HCT116 (cell line): ENCODE data around the gene PEX12. TPM values are rescaled to one million over a fixed set of nuclear protein-coding genes. Genes with fewer than 3 reads are reported as not detected.
A peak's percentile ranks its signal among the peaks of the same experiment; 100 is the strongest.
"Not testable (repeated sequence)": the region's sequence is repeated elsewhere in the genome, so short reads cannot be mapped to it uniquely, and the experiment has no call there.

ENCODE experiments used
- ATAC-seq: fragments of 200-7000 bp; cut with Tn5 transposase; 2 replicates; pipeline ENCODE4 v1.9.1; 2020; ENCODE audit warnings: mild to moderate bottlenecking, moderate library complexity
- BruUV-seq: library from RNA; stranded (reverse); fragments of 400-500 nt; replicated peaks from 2 replicates; lab custom pipeline; 2021; lab: Mats Ljungman, UMichigan
- CTCF ChIA-PET: fragments of 300-600 bp; sonication (Branson Sonifier 250); formaldehyde crosslinking; loops from one replicate; lab custom pipeline; 2021; ENCODE audit warnings: antibody characterized with exemption; lab: Charles Lee
- POLR2A ChIA-PET: fragments of 300-600, 350-600 bp; sonication (Branson Sonifier 250); formaldehyde crosslinking; loops from one replicate; lab custom pipeline; 2021; ENCODE audit warnings: antibody characterized with exemption; lab: Charles Lee
- RAD21 ChIA-PET, 2 experiments: fragments of 300-600 bp; sonication (Branson Sonifier 250); formaldehyde crosslinking; loops; one replicate each; lab custom pipeline; 2023; ENCODE audit warnings: low total read pairs in 2 of 2; ENCODE audit not compliant: uncharacterized antibody in 2 of 2, unreplicated experiment in 2 of 2, low non-redundant PET in 1 of 2; lab: Charles Lee
- DNase-seq: peaks from one replicate; pipeline ENCODE4 v3.0.0-alpha.2; 2010; ENCODE audit warnings: low read depth, low spot score
- H2AFZ ChIP-seq: fragments of 200-600 bp; shearing (Covaris generic), sonication (generic); 2 replicates; pipeline ENCODE4 v1.6.1; 2017; ENCODE audit warnings: low read depth, mixed run types, mixed read lengths, antibody characterized with exemption, low read length; ENCODE audit not compliant: poor library complexity, severe bottlenecking
- H3K27ac ChIP-seq: 2 replicates; pipeline ENCODE4 v1.5.1; 2012; ENCODE audit warnings: low read depth, low read length
- H3K27me3 ChIP-seq: fragments of 200-600 bp; sonication (generic); 2 replicates; pipeline ENCODE4 v1.6.1; 2016; ENCODE audit warnings: mixed run types, low read length, mixed read lengths; ENCODE audit not compliant: insufficient read depth
- H3K36me3 ChIP-seq, 2 experiments: fragments of 200-500 bp in 1 of 2; fragments of 200-600 bp in 1 of 2; sonication (Bioruptor generic) in 1 of 2; sonication (generic) in 1 of 2; 2 replicates each; pipeline versions ENCODE4 v1.5.1 to v1.6.1; 2014 to 2016; ENCODE audit warnings: low read length in 2 of 2, inconsistent platforms in 1 of 2, mixed read lengths in 1 of 2, mixed run types in 1 of 2; ENCODE audit not compliant: insufficient read depth in 2 of 2, control insufficient read depth in 1 of 2
- H3K4me1 ChIP-seq, 2 experiments: fragments of 200-600 bp in 1 of 2; sonication (generic) in 1 of 2; 2 replicates each; pipeline versions ENCODE4 v1.5.1 to v1.6.1; 2012 to 2017; ENCODE audit warnings: low read length in 2 of 2, inconsistent platforms in 1 of 2, mild to moderate bottlenecking in 1 of 2, mixed read lengths in 1 of 2, mixed run types in 1 of 2, moderate library complexity in 1 of 2; ENCODE audit not compliant: insufficient read depth in 2 of 2, control insufficient read depth in 1 of 2
- H3K4me2 ChIP-seq: fragments of 200-600 bp; sonication (generic); 2 replicates; pipeline ENCODE4 v1.6.1; 2017; ENCODE audit warnings: mixed run types, low read length, mixed read lengths
- H3K4me3 ChIP-seq, 2 experiments: fragments of 200-600 bp in 1 of 2; sonication (generic) in 1 of 2; replicated peaks in 1 of 2; 2 replicates each; pipeline ENCODE4 v1.5.1; 2011 to 2016; ENCODE audit warnings: low read length in 2 of 2, control low read depth in 1 of 2, low read depth in 1 of 2, mild to moderate bottlenecking in 1 of 2, mixed read lengths in 1 of 2, mixed run types in 1 of 2
- H3K79me2 ChIP-seq: fragments of 200-600 bp; sonication (generic); 2 replicates; pipeline ENCODE4 v1.6.1; 2017; ENCODE audit warnings: mild to moderate bottlenecking, mixed run types, low read length, moderate library complexity, mixed read lengths; ENCODE audit not compliant: insufficient read depth
- H3K9ac ChIP-seq: fragments of 200-600 bp; sonication (generic); 2 replicates; pipeline ENCODE4 v1.6.1; 2016; ENCODE audit warnings: low read length, mixed read lengths
- H3K9me2 ChIP-seq: fragments of 200-600 bp; sonication (generic), shearing (Covaris generic); 2 replicates; pipeline ENCODE4 v1.6.1; 2017; ENCODE audit warnings: mixed run types, mild to moderate bottlenecking, moderate library complexity; ENCODE audit not compliant: insufficient read depth
- H3K9me3 ChIP-seq, 2 experiments: fragments of 200-500 bp in 1 of 2; fragments of 200-600 bp in 1 of 2; sonication (Bioruptor generic) in 1 of 2; sonication (generic) in 1 of 2; 2 replicates each; pipeline ENCODE4 v1.6.1; 2014 to 2017; ENCODE audit warnings: low read length in 2 of 2, mixed read lengths in 2 of 2, inconsistent platforms in 1 of 2, low read depth in 1 of 2, mild to moderate bottlenecking in 1 of 2, mixed run types in 1 of 2, moderate library complexity in 1 of 2; ENCODE audit not compliant: control insufficient read depth in 1 of 2, insufficient read depth in 1 of 2
- H4K20me1 ChIP-seq: fragments of 200-600 bp; sonication (generic), shearing (Covaris generic); 2 replicates; pipeline ENCODE4 v1.6.1; 2017; ENCODE audit warnings: mixed run types, mild to moderate bottlenecking, moderate library complexity; ENCODE audit not compliant: insufficient read depth
- JUND ChIP-seq: IDR thresholded peaks from 2 replicates; pipeline ENCODE4 v1.6.1; 2012
- RAD21 ChIP-seq: IDR thresholded peaks from 2 replicates; pipeline ENCODE4 v1.6.1; 2012; ENCODE audit warnings: low read depth, mild to moderate bottlenecking
- ZFX ChIP-seq: fragments of 450-650 bp; IDR thresholded peaks from 2 replicates; pipeline ENCODE4 v1.6.1; 2017
- ZNF274 ChIP-seq: fragments of 200-500 bp; sonication (Bioruptor generic); IDR thresholded peaks from 2 replicates; pipeline ENCODE4 v1.6.1; 2014; ENCODE audit warnings: mild to moderate bottlenecking, low read depth, low read length, inconsistent platforms
- intact Hi-C: fragments of 100-400 bp; cut with micrococcal nuclease; formaldehyde crosslinking; loops from 2 replicates; pipeline ENCODE4 v1.10.0; 2022
- total RNA-seq: library from RNA; stranded (reverse); gene quantifications from one replicate; pipeline ENCODE4 v1.2.1, GENCODE V29; 2021; ENCODE audit not compliant: unreplicated experiment
- TF ChIP-seq, protein P1 (sequence below), 3 experiments: fragments of 200-600 bp in 1 of 3; sonication (generic) in 1 of 3; IDR thresholded peaks in 2 of 3; conservative IDR thresholded peaks in 1 of 3; 2 replicates each; pipeline ENCODE4 v1.5.1; 2012 to 2017; ENCODE audit warnings: low read depth in 2 of 3, low read length in 2 of 3, antibody characterized with exemption in 1 of 3, borderline replicate concordance in 1 of 3, control low read depth in 1 of 3, mild to moderate bottlenecking in 1 of 3, mixed read lengths in 1 of 3, mixed run types in 1 of 3, moderate library complexity in 1 of 3; ENCODE audit not compliant: insufficient read depth in 1 of 3

PEX12 gene
- total RNA-seq, 1 experiment from 2014 or later: 5.0 TPM

GRCh38 chr17:35612924-35613521 is 34.7 kb upstream of the PEX12 start:
- no peak overlapping the region for H3K4me3 ChIP-seq
- TF ChIP-seq ZNF274: no peak
- no peak for TF ChIP-seq JUND
- TF ChIP-seq, protein P1, sequence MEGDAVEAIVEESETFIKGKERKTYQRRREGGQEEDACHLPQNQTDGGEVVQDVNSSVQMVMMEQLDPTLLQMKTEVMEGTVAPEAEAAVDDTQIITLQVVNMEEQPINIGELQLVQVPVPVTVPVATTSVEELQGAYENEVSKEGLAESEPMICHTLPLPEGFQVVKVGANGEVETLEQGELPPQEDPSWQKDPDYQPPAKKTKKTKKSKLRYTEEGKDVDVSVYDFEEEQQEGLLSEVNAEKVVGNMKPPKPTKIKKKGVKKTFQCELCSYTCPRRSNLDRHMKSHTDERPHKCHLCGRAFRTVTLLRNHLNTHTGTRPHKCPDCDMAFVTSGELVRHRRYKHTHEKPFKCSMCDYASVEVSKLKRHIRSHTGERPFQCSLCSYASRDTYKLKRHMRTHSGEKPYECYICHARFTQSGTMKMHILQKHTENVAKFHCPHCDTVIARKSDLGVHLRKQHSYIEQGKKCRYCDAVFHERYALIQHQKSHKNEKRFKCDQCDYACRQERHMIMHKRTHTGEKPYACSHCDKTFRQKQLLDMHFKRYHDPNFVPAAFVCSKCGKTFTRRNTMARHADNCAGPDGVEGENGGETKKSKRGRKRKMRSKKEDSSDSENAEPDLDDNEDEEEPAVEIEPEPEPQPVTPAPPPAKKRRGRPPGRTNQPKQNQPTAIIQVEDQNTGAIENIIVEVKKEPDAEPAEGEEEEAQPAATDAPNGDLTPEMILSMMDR (IDR thresholded peaks at IDR 0.05 in 2 of 3, conservative IDR thresholded peaks at IDR 0.05 in 1 of 3; ENCODE audit: borderline replicate concordance in 1 of 3, insufficient read depth in 1 of 3, low read depth in 2 of 3, low read length in 2 of 3): peak; percentile 44 to 75 (median 68); a peak in 5 of 6 replicates
- TF ChIP-seq ZFX: no peak
- TF ChIP-seq RAD21: peak; percentile 62
- TF ChIP-seq, all 23 proteins: peak for 2
- intact Hi-C loops: loop anchor here (1.0 to 10.0 kb wide), 2 partner anchors 134 to 192 kb away; partner anchors contain the start of gene TAF15
- Histone ChIP-seq H2AFZ (no peak overlapping the region), H3K27ac (no peak overlapping the region), H3K27me3 (no peaks in the 10 kb centered on the region), H3K9me2 (no peaks in the 10 kb centered on the region), H4K20me1 (0 out of 2 replicates have a peak, but pooled peaks cover 4% of the 10 kb centered on the region), H3K79me2 (peaks cover 43% of the 10 kb centered on the region), H3K9me3 (no peaks in the 10 kb centered on the region), H3K9ac (no peak overlapping the region), H3K36me3 (peaks cover 16 to 26% of the 10 kb centered on the region in 2 experiments; a peak in 3 of 4 replicates), H3K4me2 (no peak overlapping the region), H3K4me1 (no peaks in the 10 kb centered on the region)
- ChIA-PET CTCF (interaction anchor here (0.6 to 2.7 kb wide), 9 partner anchors 18 to 196 kb away, joined by 3 to 40 read pairs (median 3); no protein-coding TSS in a partner anchor), RAD21 (interaction anchor here (1.2 to 1.7 kb wide), 2 partner anchors 134 kb away, joined by 5 to 7 read pairs; no protein-coding TSS in a partner anchor), POLR2A (interaction anchor here (1.9 kb wide), 1 partner anchor 134 kb away, joined by 4 read pairs; no protein-coding TSS in a partner anchor)
- ATAC-seq (peak; percentile 58), DNase-seq (peak; percentile 12)
- BruUV-seq: no TSS peak

- H3K4me3 ChIP-seq, H3K4me1 ChIP-seq, H3K9ac ChIP-seq, DNase-seq, ATAC-seq, H3K27me3 ChIP-seq, H3K9me3 ChIP-seq, H3K27ac ChIP-seq, RAD21 ChIA-PET, H4K20me1 ChIP-seq, H2AFZ ChIP-seq, H3K9me2 ChIP-seq, POLR2A ChIA-PET, BruUV-seq, CTCF ChIA-PET, H3K4me2 ChIP-seq: not testable (repeated sequence)
- peaks cover 27% of the 10 kb centered on the region for H3K79me2 ChIP-seq
- H3K36me3 ChIP-seq: peaks cover 25 to 36% of the 10 kb centered on the region in 2 experiments; a peak in 3 of 4 replicates
- intact Hi-C loops: loop anchor here (10.0 kb wide), 1 partner anchor 194 kb away; the partner anchor contains the start of gene TAF15
Measured at GRCh38 chr17:35610746-35611145, 32.4 kb upstream of the PEX12 start.
